Thyroid gland (tissue), 4 donors: Measurements from ENCODE around the gene ASIC4.

ENCODE experiments used
- POLR2A ChIP-seq, 2 donors: fragments of 450-650 bp; IDR thresholded peaks; one replicate each; pipeline ENCODE4 v1.6.1; 2017; ENCODE audit warnings: antibody characterized with exemption in 2 of 2, mild to moderate bottlenecking in 2 of 2, moderate library complexity in 1 of 2
- TF ChIP-seq, protein P1 (sequence below), 6 experiments: fragments of 200-600 bp in 3 of 6; fragments of 450-650 bp in 3 of 6; sonication (generic) in 3 of 6; IDR thresholded peaks; one replicate each; pipeline ENCODE4 v1.5.1; 2016 to 2019; ENCODE audit warnings: antibody characterized with exemption in 6 of 6, mild to moderate bottlenecking in 2 of 6, inconsistent platforms in 1 of 6, moderate library complexity in 1 of 6

DNA sequence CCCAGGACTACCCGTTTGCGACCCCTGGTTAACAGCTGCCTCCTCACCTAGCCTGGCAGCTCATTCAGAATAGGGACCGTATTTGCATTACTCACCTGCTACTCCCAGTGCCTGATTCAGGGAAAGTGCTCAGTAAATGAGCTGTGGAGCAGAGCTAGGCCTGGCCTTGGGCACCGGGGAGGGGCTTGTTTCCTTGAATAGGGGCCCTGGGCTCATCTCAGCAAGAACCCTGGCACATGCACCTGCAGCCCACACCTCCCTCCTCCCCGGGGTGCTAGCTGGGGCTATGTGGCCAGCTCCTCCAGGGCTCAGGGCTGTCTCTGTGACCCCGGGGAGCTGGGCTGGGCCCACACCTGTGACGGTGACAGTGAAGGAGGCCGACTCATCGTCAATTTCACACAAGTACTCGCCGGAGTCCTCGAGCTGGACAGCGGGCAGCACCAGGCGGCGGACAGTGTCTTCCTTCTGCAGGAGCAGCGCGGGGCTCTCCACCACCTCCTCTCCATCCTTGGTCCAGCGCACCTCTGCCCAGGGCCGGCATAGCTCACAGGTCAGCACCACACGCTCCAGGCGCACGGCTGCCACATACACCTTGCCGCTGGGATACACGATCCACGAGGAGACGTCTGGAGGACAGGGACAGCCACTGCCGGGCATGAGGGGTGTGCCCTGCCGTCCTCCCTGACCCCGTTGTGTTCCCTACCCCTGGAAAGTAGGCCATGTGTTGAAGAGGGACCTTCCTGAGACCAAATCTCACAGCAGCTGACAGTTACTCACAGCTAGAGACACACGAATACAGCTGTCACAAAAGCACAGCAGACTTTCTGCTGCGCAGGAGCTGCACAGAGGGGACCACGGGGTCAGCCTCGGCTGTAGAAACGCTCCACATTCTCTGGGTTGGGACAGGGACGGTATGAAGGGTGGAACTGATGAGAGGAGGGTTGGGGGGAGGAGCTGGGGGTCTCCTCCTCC, 48.1 kb downstream of the ASIC4 start:
- TF ChIP-seq, protein P1, sequence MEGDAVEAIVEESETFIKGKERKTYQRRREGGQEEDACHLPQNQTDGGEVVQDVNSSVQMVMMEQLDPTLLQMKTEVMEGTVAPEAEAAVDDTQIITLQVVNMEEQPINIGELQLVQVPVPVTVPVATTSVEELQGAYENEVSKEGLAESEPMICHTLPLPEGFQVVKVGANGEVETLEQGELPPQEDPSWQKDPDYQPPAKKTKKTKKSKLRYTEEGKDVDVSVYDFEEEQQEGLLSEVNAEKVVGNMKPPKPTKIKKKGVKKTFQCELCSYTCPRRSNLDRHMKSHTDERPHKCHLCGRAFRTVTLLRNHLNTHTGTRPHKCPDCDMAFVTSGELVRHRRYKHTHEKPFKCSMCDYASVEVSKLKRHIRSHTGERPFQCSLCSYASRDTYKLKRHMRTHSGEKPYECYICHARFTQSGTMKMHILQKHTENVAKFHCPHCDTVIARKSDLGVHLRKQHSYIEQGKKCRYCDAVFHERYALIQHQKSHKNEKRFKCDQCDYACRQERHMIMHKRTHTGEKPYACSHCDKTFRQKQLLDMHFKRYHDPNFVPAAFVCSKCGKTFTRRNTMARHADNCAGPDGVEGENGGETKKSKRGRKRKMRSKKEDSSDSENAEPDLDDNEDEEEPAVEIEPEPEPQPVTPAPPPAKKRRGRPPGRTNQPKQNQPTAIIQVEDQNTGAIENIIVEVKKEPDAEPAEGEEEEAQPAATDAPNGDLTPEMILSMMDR (IDR thresholded peaks at IDR 0.05), result no peak
- no peak for TF ChIP-seq POLR2A (IDR thresholded peaks at IDR 0.05)
